Heart left ventricle (tissue), 16 donors: ENCODE results near the gene MGMT. TPM values are rescaled to one million over a fixed set of nuclear protein-coding genes. Genes with fewer than 3 reads are reported as not detected.

ENCODE experiments used
- ATAC-seq, 4 donors: fragments of 200-7000 bp; cut with Tn5 transposase; one replicate each; pipeline ENCODE4 v1.9.1; 2020 to 2022; ENCODE audit warnings: moderate library complexity in 4 of 4, mild to moderate bottlenecking in 3 of 4, moderate number of reproducible peaks in 1 of 4
- DNase-seq, 5 donors: peaks; one replicate each; pipeline ENCODE4 v3.0.0-alpha.2; 2020
- H3K27ac ChIP-seq, 12 donors: fragments of 200-600 bp; sonication (generic) in 4 of 12; one replicate each; pipeline versions ENCODE4 v1.5.0 to v1.8.0; 2016 to 2022; ENCODE audit warnings: mild to moderate bottlenecking in 2 of 12
- H3K27me3 ChIP-seq, 9 donors: fragments of 200-600 bp; sonication (generic) in 2 of 9; one replicate each; pipeline versions ENCODE4 v1.5.1 to v1.8.0; 2016 to 2022; ENCODE audit warnings: mild to moderate bottlenecking in 3 of 9
- H3K36me3 ChIP-seq, 9 donors: fragments of 200-600 bp; sonication (generic) in 2 of 9; one replicate each; pipeline versions ENCODE4 v1.5.0 to v1.8.0; 2018 to 2022; ENCODE audit warnings: mild to moderate bottlenecking in 2 of 9
- H3K4me1 ChIP-seq, 12 donors: fragments of 200-600 bp; sonication (generic) in 4 of 12; one replicate each; pipeline versions ENCODE4 v1.5.0 to v1.8.0; 2016 to 2022; ENCODE audit warnings: mild to moderate bottlenecking in 3 of 12
- H3K4me3 ChIP-seq, 12 donors: fragments of 200-600 bp; sonication (generic) in 4 of 12; one replicate each; pipeline versions ENCODE4 v1.5.0 to v1.8.0; 2017 to 2022; ENCODE audit warnings: mild to moderate bottlenecking in 9 of 12, moderate library complexity in 4 of 12
- H3K9me3 ChIP-seq, 12 donors: fragments of 200-600 bp; sonication (generic) in 4 of 12; one replicate each; pipeline versions ENCODE4 v1.5.0 to v1.8.0; 2016 to 2022; ENCODE audit warnings: mild to moderate bottlenecking in 1 of 12
- CTCF ChIP-seq, 12 donors: fragments of 200-600 bp; sonication (generic) in 4 of 12; IDR thresholded peaks; one replicate each; pipeline versions ENCODE4 v1.5.0 to v1.8.0; 2018 to 2022; ENCODE audit warnings: antibody characterized with exemption in 12 of 12, mild to moderate bottlenecking in 5 of 12
- POLR2A ChIP-seq, 2 donors: fragments of 450-650 bp; IDR thresholded peaks; one replicate each; pipeline ENCODE4 v1.6.1; 2017; ENCODE audit warnings: antibody characterized with exemption in 2 of 2, mild to moderate bottlenecking in 2 of 2, moderate library complexity in 2 of 2
- WGBS, 4 donors: extraction: QIAGEN DNeasy Blood & Tissue Kit in 2 of 4; methylation state at CpG; one replicate each; pipeline versions ENCODE4 v1.1.5 to v1.1.7; 2013 to 2018; 5-methylcytosine and 5-hydroxymethylcytosine counted together
- intact Hi-C, 10 donors: fragments of 100-400 bp; cut with DNase I; formaldehyde crosslinking; loops; one replicate each; pipeline versions ENCODE4 v1.11.1 to v1.14.2; 2022
- polyA plus RNA-seq, 2 donors: library from polyadenylated mRNA; stranded (reverse); fragments of 200-250 nt; gene quantifications; one replicate each; pipeline ENCODE4 v1.2.3, GENCODE V29; 2013
- total RNA-seq, 9 donors: library from RNA; depleted of rRNA in 2 of 9; stranded (reverse); fragments of >200 nt in 2 of 9; fragmentation: NEBNext Ultra II Directional in 3 of 9; extraction: Animal tissue kit (Norgen Biotek cat#: 25700) in 3 of 9; gene quantifications; one replicate each; pipeline versions ENCODE4 v1.1.0 to v1.2.4, GENCODE V29; 2016 to 2023
- donor health status: ischemic (EF 13 %, LVEDD 7.1; RV severe dilation, severe dysfunction).
- donor health status: healthy with polysubstance abuse.
- donor health status: DM: no; HTN: yes; CAD: no.
- donor health status: DM: no; HTN: no; CAD: no.
- donor health status: ischemic (EF 25% LVEDD 6.9; RV normal size, moderate dysfunction).
- donor health status: ischemic (EF 25% LVEDD 5.7; RV mildly dilated, moderate dysfunction).
- donor health status: healthy.
- donor health status: DM: yes; HTN: yes; CAD: no.
- donor health status: ischemic (EF 35%, LVEDD 5.7; RV mildly dilated, moderate dysfunction).
- donor health status: nonischemic (EF 11% LVEDD 7.7; RV severe dilation, severe dysfunction).
- donor health status: DM: yes; HTN: yes; CAD: no.
- donor health status: PGD.
- donor health status: ischemic (EF 29% LVEDD 5.4; RV normal size, mild dysfunction).
- donor health status: nonischemic (EF 23%, LVEDD 6.1; RV moderate dilation, normal function).

The MGMT gene
- total and polyA plus RNA-seq, 11 donors = 6.2 to 25.3 (median 11.6) TPM

GRCh38 chr10:129631006-129631405 is 164.0 kb downstream of the MGMT start:
- Histone ChIP-seq H3K4me3 (no peak overlapping the region), H3K9me3 (peaks cover 0 to 16% (median 0%) of the 10 kb centered on the region in 12 donors), H3K4me1 (peaks cover 0 to 28% (median 16%) of the 10 kb centered on the region in 12 donors), H3K27ac (no peak overlapping the region), H3K36me3 (no peaks in the 10 kb centered on the region), H3K27me3 (no peaks in the 10 kb centered on the region)
- no peak for DNase-seq
- no peak for ATAC-seq
- TF ChIP-seq CTCF (IDR thresholded peaks at IDR 0.05) = no peak
- no peak for TF ChIP-seq POLR2A (IDR thresholded peaks at IDR 0.05)
- intact Hi-C loops = no loop called here
- WGBS, 4 donors = 82 to 90% (median 85%) methylated on average over 6 of the region's 6 CpGs

GRCh38 chr10:129631870-129632623 is 165.0 kb downstream of the MGMT start:
- TF ChIP-seq CTCF (IDR thresholded peaks at IDR 0.05) (no peak), POLR2A (IDR thresholded peaks at IDR 0.05) (no peak)
- H3K27me3 ChIP-seq = no peaks in the 10 kb centered on the region
- DNase-seq (no peak), ATAC-seq (no peak)
- H3K36me3 ChIP-seq = no peaks in the 10 kb centered on the region
- peaks cover 0 to 16% (median 0%) of the 10 kb centered on the region in 12 donors for H3K9me3 ChIP-seq
- H3K4me1 ChIP-seq = peaks cover 0 to 28% (median 14%) of the 10 kb centered on the region in 12 donors
- H3K27ac ChIP-seq = no peak overlapping the region
- intact Hi-C loops = no loop called here
- H3K4me3 ChIP-seq = no peak overlapping the region
- 90 to 92% (median 91%) methylated on average over 17 of the region's 17 CpGs for WGBS, 4 donors

- no peak for TF ChIP-seq POLR2A (IDR thresholded peaks at IDR 0.05)
- TF ChIP-seq CTCF (IDR thresholded peaks at IDR 0.05) = no peak
- WGBS, 4 donors = 90 to 96% (median 94%) methylated on average over 3 of the region's 3 CpGs
- Histone ChIP-seq H3K9me3 (peaks cover 0 to 16% (median 0%) of the 10 kb centered on the region in 12 donors), H3K4me1 (peaks cover 0 to 7% (median 0%) of the 10 kb centered on the region in 12 donors), H3K36me3 (no peaks in the 10 kb centered on the region), H3K4me3 (no peak overlapping the region), H3K27ac (no peak overlapping the region), H3K27me3 (no peaks in the 10 kb centered on the region)
- no peak for DNase-seq
- ATAC-seq = no peak
- intact Hi-C loops = no loop called here
Observed at GRCh38 chr10:129637010-129637409, 170.0 kb downstream of the MGMT start.

GRCh38 chr10:129637846-129638245 is 170.8 kb downstream of the MGMT start:
- 74 to 92% (median 86%) methylated on average over 5 of the region's 5 CpGs for WGBS, 4 donors
- no peak for TF ChIP-seq CTCF (IDR thresholded peaks at IDR 0.05)
- TF ChIP-seq POLR2A (IDR thresholded peaks at IDR 0.05) = no peak
- Histone ChIP-seq H3K9me3 (peaks cover 0 to 16% (median 0%) of the 10 kb centered on the region in 12 donors), H3K27ac (no peak overlapping the region), H3K4me3 (no peak overlapping the region), H3K36me3 (no peaks in the 10 kb centered on the region), H3K4me1 (peaks cover 0 to 7% (median 0%) of the 10 kb centered on the region in 12 donors), H3K27me3 (no peaks in the 10 kb centered on the region)
- intact Hi-C loops = no loop called here
- ATAC-seq (no peak), DNase-seq (no peak)
